ENCODE results near the gene COL23A1.
"Not testable (repeated sequence)": the region's sequence is repeated elsewhere in the genome, so short reads cannot be mapped to it uniquely, and the experiment has no call there.

Gene COL23A1

DNA sequence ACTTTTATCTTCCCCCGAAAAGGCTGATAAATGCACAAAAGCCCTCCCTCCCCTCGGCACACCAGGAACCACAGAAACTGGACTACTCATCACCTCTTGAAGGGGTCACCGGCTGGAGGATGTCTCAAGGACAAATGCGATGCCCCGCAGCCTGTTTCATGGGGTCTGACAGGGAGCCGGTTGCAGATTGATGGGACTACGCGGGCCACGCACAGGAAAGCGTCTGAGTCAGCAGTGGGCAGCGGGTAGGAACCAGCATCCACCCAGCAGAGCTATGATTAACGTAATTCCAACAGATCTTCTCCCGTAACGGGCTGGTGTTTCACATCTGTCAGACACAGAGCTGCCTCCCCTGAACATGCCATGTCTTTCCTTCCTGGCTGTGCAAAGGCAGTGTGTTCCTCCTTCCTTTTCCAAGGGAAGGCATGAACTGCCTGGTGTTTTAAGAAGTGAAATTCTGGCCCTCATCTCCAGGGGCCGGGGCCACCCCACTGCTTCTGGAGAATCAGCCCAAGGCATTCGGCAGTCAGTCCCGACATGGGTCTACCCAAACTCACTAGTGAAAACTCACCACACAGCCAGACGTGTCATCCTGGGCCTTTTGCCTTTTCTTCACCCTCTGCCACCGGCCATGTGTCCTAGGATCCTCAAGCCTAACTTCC lies 213.1 kb downstream of the COL23A1 start:
- DNase-seq (ENCODE audit: low spot score), result no peak

DNA sequence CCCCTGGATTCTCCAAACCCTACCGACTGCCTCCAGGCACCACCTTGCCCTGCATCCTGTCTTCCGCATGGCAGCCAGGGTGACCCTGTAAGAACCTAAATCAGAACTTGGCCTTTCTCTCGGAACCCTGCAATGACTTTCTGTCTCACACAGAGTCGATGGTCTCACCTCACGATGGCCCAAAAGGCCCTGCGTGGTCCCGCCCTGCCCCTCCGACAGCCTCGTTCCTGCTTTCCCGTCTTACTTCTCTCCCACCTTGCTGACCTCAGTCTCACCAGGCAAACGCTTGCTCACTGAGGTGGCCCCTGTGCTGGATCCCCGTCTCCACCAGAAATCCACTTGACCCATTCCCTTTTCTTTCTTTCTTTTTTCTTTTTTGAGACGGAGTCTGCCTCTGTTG lies 214.8 kb downstream of the COL23A1 start:
- DNase-seq (ENCODE audit: low spot score), result no peak

DNA sequence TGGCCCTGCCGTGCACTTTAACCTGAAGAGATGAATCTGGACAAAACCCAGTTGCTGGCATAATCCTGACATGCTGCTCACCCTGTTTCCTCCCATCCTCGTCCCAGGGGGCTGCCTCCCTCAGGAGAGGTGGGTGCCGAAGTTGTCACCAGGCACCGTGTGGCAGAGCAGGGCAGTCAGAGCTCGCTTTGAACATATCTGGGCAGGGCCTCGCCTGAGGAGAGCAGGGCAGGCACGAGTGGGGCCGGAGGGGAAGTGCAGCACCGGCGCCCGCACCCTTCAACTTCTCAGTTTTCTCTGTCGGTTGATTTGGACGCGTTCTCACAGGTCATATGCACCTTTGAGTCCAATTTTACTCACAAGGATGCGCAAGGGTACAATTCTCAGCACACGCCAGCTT lies 216.5 kb downstream of the COL23A1 start:
- DNase-seq (ENCODE audit: low spot score), result no peak

DNA sequence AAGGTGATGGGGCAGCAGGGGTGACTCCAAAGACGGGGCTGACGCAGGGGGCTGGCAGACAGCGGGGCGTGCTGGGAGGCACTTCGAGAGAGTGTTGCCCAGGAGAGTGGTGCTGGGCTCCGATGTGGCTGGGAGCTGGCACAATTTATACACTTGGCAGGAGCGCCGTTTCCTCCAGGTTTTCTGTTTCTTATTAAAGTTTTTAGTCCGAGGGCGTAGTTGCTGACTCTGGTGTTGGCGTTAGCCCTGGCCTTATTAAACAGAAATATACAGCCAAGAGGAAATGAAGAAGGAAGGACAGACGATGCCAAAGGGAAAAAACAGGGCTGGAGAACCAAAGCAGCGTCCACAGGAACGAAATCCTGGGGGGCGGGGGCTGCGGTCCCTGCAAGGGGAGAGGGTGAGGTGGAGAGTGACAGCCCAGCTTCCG lies 218.0 kb downstream of the COL23A1 start:
- DNase-seq (ENCODE audit: low spot score), result no peak

DNA sequence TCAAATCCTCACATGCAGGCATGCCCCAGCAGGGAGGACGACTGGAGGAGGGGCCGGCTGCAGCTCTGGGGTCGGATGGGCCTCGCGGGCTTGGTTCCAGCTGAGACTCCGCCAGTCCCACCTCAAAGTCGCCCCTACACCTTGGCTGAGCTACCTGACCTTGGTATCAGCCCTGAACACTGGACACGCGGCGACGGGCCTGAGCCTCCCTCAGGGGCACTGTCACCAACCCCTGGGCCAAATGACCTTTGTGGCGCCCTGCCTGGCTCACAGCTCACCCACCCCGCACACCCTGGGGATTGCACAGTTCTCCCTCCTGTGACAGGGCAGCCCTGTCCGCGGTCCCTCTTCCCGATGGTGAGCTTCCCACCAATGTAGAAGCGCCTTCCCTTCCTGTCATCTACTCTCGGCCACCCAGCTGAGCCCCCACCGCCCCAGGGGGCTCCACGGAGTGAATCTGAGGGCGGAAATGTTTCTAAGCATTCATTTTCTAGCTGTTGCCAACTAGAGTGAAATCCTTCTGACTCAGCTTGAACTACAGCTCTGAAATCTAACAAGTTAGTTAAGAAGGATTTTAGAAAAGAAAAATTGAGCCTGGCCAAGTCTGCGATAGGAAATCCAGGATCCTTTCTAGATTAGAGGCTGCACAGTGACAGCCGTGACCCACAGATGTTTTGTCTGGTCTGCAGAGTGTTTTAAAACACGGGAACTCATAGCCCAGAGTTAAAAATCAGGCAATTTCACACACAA lies 218.7 kb downstream of the COL23A1 start:
- DNase-seq (ENCODE audit: low spot score), result no peak

DNA sequence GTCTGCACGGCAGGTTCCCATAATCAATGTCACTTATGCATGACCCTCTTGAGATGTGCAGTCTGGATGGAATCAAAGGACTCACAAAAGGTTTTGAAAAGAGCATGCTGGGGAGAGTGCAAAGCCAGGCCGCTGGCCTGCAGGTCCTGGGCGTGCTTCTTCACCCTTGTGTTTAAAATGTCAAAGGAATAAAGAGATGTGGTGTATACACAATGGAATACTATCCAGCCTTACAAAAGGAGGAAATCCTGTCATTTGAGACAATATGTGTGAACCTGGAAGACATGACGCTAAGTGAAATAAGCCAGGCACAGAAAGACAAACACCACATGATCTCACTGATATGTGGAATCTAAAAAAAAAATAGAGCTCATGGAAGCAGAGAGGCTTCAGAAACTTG lies 220.1 kb downstream of the COL23A1 start:
- no peak for DNase-seq (ENCODE audit: low spot score)

GRCh38 chr5:178369469-178369868 lies 220.7 kb downstream of the COL23A1 start:
- DNase-seq (ENCODE audit: low spot score), result not testable (repeated sequence)

- no peak for DNase-seq (ENCODE audit: low spot score)
Observed at GRCh38 chr5:178368716-178369300, 221.4 kb downstream of the COL23A1 start.

- no peak for DNase-seq (ENCODE audit: low spot score)
Observed at GRCh38 chr5:178368274-178368673, 221.9 kb downstream of the COL23A1 start.

DNA sequence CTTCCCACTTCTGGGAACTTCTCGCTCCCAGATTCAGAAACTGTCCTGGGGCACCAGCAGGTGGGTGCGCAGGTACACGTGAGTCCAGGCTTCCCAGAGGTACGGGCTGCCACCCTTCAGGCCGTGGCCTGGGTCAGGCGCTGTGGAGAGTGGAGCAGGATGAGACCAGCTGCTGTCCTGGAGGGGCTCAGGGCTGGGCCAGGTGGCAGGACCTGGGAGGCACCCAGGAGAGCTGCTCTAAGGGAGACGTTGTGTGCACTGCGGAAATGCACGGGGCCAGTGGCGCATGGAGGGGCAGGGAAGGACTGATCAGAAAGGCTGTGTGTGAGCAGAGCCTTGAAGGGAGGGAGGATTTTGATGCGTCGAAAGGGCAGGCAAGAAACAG lies 222.5 kb downstream of the COL23A1 start:
- no peak for DNase-seq (ENCODE audit: low spot score)

DNA sequence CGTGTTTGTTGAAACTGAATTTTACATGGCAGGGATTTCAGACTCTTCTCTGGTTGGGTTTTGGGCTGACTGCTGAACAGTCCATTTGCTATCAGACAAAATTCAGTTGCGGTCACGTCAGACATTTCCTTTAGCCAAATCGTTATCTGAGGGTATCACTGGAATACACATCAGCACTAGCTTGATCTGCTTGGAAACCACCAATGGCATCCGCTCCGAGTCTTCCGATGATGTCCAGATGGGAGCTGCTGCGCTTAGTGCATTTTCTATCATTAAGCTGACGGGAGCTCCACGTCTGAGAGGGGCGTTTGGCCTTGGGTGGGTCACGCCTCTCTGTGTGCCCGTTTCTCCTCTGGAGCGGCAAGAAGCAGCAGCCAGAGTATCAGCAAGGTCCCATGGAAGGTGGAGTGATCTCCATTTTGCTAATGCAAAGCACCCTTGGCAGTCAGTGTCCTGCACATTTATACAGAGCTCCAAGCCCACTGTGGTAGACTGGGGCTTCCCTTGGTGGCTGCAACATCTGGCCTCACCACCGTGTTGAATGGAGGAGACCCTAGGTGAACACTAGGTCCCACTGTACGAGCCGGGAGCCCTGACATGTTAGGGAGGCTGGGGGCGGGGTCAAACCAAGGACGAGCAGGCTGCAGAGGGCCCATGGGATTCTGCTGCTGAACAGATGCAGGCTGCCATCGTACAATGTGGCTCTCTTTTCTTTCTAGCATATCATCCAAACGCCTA lies 223.0 kb downstream of the COL23A1 start:
- no peak for DNase-seq (ENCODE audit: low spot score)

DNA sequence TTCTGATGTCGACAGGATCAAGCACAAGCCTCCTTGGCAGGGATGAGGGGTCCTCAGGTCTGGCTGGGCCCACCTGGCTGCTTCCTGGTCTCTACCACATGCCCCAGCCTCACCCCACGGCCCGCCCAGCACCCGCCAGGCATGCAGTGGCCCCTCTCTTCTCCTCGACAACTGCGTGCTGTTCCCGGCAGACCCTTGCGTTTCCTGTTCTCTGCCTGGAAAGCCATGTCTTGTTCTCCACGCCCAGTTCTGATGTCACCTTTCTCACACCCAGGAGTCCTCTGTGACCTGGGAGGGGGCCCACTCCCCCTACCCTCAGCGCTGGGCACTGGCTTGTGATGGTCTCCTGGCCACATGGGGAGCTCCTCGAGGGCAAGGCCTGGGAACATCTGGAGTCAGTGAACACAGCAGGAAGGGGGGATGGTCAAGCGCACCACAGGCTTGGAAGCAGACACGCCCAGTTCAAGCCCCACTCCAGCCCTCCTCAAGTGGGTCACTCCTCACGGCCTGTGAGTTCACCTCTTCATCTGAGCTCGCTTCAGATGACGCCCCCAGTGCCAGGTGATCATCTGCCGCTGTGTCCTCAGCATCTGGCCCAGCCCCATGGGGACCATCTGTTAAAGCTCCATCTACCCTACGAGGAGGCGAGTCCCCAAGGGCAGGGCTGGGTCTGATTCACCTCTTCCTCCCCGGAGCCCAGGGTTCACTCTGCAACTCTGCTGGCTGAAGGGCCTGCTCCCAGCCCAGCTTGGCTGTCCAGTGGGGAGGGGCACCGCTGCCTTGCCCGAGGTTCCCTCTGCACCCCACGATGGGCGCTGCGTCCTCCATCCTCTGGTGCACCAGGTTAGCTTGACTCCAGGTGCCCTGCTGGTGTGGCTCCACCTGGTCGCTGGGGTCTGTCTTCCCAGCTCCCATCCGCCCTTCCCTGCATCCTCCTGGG lies 224.4 kb downstream of the COL23A1 start:
- no peak for DNase-seq (ENCODE audit: low spot score)

DNA sequence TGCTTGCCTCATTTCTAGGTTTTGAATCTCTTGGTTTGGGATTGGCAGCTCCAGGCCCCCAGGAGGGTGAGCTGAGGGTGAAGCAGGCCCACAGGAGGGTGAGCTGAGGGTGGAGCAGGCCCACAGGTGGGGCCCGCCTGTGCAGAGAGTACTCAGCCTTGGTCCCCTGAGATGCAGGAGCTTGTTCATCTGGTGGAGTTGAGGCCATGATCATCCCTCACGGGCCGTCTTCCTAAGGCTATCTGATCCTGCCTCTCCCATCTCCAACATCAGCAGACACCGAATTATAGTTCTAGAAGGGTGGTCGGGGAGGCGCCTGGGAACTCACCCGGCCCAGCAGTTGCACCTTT lies 225.9 kb downstream of the COL23A1 start:
- no peak for DNase-seq (ENCODE audit: low spot score)

- DNase-seq (ENCODE audit: low spot score), result no peak
Observed at GRCh38 chr5:178363501-178364325, 226.5 kb downstream of the COL23A1 start.

- DNase-seq (ENCODE audit: low spot score), result no peak
Observed at GRCh38 chr5:178361657-178362445, 228.3 kb downstream of the COL23A1 start.

DNA sequence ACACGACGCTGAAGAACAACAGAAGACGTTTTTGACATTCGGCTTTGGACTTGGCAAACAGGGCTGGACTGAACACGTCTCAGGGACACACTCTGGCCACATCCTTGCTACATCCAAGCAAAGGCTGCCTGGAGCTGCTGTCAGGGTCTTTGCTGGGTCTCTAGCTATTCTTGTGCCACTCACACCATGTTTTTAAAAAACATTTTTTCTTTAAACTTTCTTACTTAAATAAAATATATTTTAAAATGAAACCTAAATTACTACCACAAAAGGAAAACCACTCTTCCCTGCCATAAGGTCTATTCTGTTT lies 229.3 kb downstream of the COL23A1 start:
- DNase-seq (ENCODE audit: low spot score), result no peak

- no peak for DNase-seq (ENCODE audit: low spot score)
Observed at GRCh38 chr5:178360222-178360925, 229.8 kb downstream of the COL23A1 start.

- DNase-seq (ENCODE audit: low spot score), result no peak
Observed at GRCh38 chr5:178359738-178360137, 230.5 kb downstream of the COL23A1 start.

DNA sequence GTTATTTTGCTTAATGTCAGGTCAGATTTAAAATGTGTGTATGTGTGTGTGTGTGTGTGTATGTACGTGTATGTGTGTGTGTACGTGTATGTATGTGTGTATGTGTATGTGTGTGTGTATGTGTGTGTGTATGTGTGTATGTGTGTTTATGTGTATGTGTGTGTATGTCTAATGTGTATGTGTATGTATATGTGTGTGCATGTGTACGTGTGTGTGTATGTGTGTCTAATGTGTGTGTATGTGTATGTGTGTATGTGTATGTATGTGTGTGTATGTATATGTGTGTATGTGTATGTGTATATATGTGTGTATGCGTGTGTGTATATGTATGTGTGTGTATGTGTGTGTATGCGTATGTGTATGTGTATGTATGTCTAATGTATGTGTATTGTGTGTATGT lies 232.5 kb downstream of the COL23A1 start:
- no peak for DNase-seq (ENCODE audit: low spot score)

DNA sequence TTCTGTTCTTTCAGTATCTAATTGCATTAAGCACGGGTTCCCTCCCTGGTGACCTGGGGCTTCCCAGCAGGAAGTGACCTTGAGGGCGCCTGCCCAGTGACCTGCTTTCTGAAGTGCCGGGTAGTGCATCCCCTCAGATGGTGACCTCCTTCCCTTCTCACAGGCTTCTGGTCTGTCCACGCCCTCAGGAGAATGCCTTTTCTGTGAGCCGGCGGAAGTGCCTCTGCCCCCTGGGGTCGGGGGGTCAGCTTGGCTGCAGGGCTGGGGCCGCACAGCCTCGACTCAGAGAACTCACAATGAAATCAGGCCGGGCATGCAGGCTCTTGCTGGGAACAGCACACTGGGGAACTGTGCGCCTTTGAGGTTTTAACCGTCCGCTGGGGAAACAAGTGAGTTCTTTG lies 233.1 kb downstream of the COL23A1 start:
- DNase-seq (ENCODE audit: low spot score), result no peak

Data from CD4-positive, alpha-beta T cell treated with Interleukin-2 at 100 ng/mL for 4 hours (primary cell).